Raji (cell line): ENCODE measurements around the gene EIF2B5.

Experiments
- POLR2A ChIP-seq: IDR thresholded peaks from 2 replicates; pipeline ENCODE4 v1.6.1; 2011; ENCODE audit warnings: low read depth, low read length, control low read depth; ENCODE audit not compliant: insufficient read depth

EIF2B5 gene

GRCh38 chr3:184140436-184140835, 5.3 kb downstream of the EIF2B5 start:
- no peak for TF ChIP-seq POLR2A

GRCh38 chr3:184142199-184142598, 7.0 kb downstream of the EIF2B5 start:
- TF ChIP-seq POLR2A = no peak

GRCh38 chr3:184143327-184143726, 8.2 kb downstream of the EIF2B5 start:
- TF ChIP-seq POLR2A = no peak

GRCh38 chr3:184144505-184144904, 9.3 kb downstream of the EIF2B5 start:
- no peak for TF ChIP-seq POLR2A

GRCh38 chr3:184145111-184145524, 10.0 kb downstream of the EIF2B5 start:
- TF ChIP-seq POLR2A = no peak

GRCh38 chr3:184145751-184146270, 10.7 kb downstream of the EIF2B5 start:
- no peak for TF ChIP-seq POLR2A

GRCh38 chr3:184148076-184148475, 12.9 kb downstream of the EIF2B5 start:
- TF ChIP-seq POLR2A = no peak

- TF ChIP-seq POLR2A = no peak
Measured at GRCh38 chr3:184149123-184149522, 14.0 kb downstream of the EIF2B5 start.

- TF ChIP-seq POLR2A = peak; percentile 54
Measured at GRCh38 chr3:184154885-184155643, 19.9 kb downstream of the EIF2B5 start, which contains the start of gene DVL3. TSS of gene DVL3 (plus strand) at chr3:184155377. CDS start at chr3:184155636, 259 bp downstream.

- no peak for TF ChIP-seq POLR2A
Measured at GRCh38 chr3:184155644-184156521, 20.7 kb downstream of the EIF2B5 start.

- TF ChIP-seq POLR2A = no peak
Measured at GRCh38 chr3:184156522-184156955, 21.4 kb downstream of the EIF2B5 start.

GRCh38 chr3:184157206-184157605, 22.0 kb downstream of the EIF2B5 start:
- no peak for TF ChIP-seq POLR2A

- no peak for TF ChIP-seq POLR2A
Measured at GRCh38 chr3:184158404-184158803, 23.2 kb downstream of the EIF2B5 start.

GRCh38 chr3:184160456-184160855, 25.3 kb downstream of the EIF2B5 start:
- TF ChIP-seq POLR2A = no peak

- TF ChIP-seq POLR2A = no peak
Measured at GRCh38 chr3:184164648-184165330, 29.6 kb downstream of the EIF2B5 start.

- no peak for TF ChIP-seq POLR2A
Measured at GRCh38 chr3:184165543-184165942, 30.4 kb downstream of the EIF2B5 start.

GRCh38 chr3:184166671-184167070, 31.5 kb downstream of the EIF2B5 start:
- no peak for TF ChIP-seq POLR2A
